ENCODE data around the gene CST2.

Gene CST2, protein sequence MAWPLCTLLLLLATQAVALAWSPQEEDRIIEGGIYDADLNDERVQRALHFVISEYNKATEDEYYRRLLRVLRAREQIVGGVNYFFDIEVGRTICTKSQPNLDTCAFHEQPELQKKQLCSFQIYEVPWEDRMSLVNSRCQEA

DNA sequence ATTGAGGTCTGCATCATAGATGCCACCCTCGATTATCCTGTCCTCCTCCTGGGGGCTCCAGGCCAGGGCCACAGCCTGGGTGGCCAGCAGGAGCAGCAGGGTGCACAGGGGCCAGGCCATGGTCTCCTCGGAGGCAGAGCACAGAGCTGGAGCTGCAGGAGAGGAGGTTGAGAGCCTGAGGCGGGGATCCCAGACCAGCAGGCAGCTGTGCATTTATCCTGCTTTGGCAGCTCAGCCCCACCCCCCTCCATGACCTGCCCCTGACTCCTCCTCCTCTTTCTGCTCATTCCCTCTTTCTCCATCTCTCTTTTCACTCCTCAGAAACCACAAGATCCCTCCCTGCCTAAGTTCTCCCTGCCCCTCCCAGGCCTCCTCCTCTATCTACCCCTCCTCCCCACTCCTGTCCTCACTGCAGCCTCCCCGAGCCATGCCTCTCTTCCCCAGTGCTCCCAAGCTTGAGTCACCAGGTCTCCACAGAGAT lies at the start of gene CST2:
Gene CST2, minus strand, starts transcription at position 189 of the 481 bp plus-strand sequence. Its CDS starts 69 bp downstream, at position 120.
- no peak for TF ChIP-seq CTCF (IDR thresholded peaks at IDR 0.05)

DNA sequence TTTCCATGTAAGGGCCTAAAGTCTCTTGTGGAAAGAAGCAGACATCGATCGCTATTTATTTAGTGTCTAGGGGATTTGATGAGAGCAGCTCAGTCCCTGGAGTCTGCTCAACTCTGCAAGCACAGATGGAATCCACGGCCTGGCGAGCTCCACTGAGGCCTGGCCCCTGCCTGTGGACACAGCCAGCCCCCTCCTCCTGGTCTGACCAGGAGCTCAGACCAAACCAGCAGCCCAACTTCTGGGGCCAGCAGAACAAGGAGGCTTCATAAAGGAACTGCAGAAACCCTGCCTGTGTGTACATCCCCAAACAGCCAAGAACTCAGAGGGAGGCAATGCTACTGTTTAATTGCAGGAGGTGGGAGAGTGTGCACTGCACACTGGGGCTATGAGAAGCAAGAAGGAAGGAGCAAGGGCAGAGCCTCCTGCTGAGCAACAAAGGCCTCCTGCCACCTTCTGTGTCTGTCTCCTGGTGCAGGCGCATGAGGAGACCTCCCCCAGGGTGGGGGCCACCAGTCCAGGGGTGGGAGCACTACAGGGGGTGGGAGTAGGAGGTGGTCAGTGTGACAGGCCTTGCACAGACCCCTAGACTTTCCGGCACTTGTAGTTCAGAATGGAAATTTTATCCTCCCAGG lies 49.2 kb upstream of the CST2 start:
- TF ChIP-seq CTCF (IDR thresholded peaks at IDR 0.05), result no peak

- no peak for TF ChIP-seq CTCF (IDR thresholded peaks at IDR 0.05)
These were observed 48.2 kb upstream of the CST2 start for GRCh38 chr20:23874747-23875146.

DNA sequence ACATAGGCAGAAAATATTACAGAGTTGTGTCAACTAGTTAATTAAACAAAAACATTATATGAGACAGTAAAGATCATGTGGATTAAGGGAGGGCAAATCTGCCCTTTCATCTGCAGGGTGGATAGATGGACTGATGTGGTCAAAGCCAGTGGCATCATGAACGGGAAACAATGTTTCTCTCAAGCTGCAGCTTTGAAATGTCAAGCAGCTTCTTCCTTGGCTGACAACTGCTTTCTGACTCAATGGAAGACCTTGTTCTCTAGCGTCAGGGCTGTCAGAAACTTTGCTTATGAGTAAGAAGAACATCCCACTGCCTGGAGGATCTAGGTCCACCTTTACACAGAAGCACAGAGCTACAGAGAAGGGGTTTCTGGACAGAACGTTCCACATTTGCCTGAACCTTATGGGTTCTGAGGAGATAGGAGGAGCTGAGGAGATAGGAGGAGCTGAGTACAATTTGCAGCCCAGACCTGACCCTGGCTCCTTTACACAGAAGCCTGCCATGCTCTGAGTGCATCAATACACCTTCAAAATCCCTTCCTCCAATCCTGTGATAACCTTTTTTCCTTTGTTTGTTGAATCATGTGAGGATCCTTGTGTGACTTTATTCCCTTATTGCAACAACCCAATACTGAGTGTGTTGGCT lies 47.0 kb upstream of the CST2 start:
- no peak for TF ChIP-seq CTCF (IDR thresholded peaks at IDR 0.05)

GRCh38 chr20:23872065-23872464 lies 45.5 kb upstream of the CST2 start:
- no peak for TF ChIP-seq CTCF (IDR thresholded peaks at IDR 0.05)

- TF ChIP-seq CTCF (IDR thresholded peaks at IDR 0.05), result no peak
These were observed 43.9 kb upstream of the CST2 start for GRCh38 chr20:23870461-23870860.

DNA sequence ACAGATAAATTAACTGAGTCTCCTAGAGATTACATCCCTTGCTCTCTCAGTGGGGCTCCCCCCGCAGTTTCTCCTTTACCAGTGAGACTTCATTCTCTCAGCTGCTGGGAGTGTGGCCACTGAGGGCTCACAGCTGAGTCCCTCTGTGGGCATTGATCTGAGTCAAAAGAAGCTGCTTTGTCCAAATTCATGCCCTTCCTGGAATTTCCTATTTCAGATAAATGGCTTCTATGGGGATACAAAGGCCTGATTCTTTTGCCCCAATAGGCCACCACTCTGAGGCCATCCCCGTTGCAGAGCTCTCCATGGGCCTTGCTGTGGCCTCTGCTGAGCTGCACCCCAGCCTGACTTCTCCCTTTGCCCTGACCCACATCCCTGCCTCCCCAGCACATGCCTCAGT lies 43.0 kb upstream of the CST2 start:
- no peak for TF ChIP-seq CTCF (IDR thresholded peaks at IDR 0.05)
